Urinary bladder (tissue), 4 donors: ENCODE results near the gene GJA1. TPM values are rescaled to one million over a fixed set of nuclear protein-coding genes. Genes with fewer than 3 reads are reported as not detected.
"Not testable (repeated sequence)": the region's sequence is repeated elsewhere in the genome, so short reads cannot be mapped to it uniquely, and the experiment has no call there.

Source experiments
- DNase-seq: peaks from one replicate; pipeline ENCODE4 v3.0.0-alpha.2; 2015; ENCODE audit errors: extremely low spot score
- H3K27ac ChIP-seq: one replicate; pipeline ENCODE4 v1.5.1; 2013; ENCODE audit warnings: low read depth, mild to moderate bottlenecking, moderate library complexity
- H3K36me3 ChIP-seq: one replicate; pipeline ENCODE4 v1.6.1; 2013; ENCODE audit warnings: mild to moderate bottlenecking, moderate library complexity; ENCODE audit not compliant: insufficient read depth
- H3K4me1 ChIP-seq: one replicate; pipeline ENCODE4 v1.6.1; 2013; ENCODE audit warnings: mild to moderate bottlenecking, moderate library complexity; ENCODE audit not compliant: insufficient read depth
- H3K4me3 ChIP-seq: one replicate; pipeline ENCODE4 v1.5.1; 2013; ENCODE audit warnings: low read depth, low read length
- WGBS: extraction: QIAGEN DNeasy Blood & Tissue Kit; methylation state at CpG from one replicate; pipeline ENCODE4 v1.1.7; 2013; 5-methylcytosine and 5-hydroxymethylcytosine counted together
- polyA plus RNA-seq: library from polyadenylated mRNA; stranded (reverse); fragments of 200-250 nt; gene quantifications from one replicate; pipeline ENCODE4 v1.2.3, GENCODE V29; 2013
- total RNA-seq: library from RNA; depleted of rRNA; stranded (reverse); fragments of >200 nt; gene quantifications from one replicate; pipeline ENCODE4 v1.2.3, GENCODE V29; 2014
- donor health status: healthy with polysubstance abuse.
- donor health status: healthy.

The GJA1 gene
- total and polyA plus RNA-seq, 2 donors = 117 to 160 TPM

GRCh38 chr6:121428872-121429756, 6.3 kb upstream of the GJA1 start:
- Histone ChIP-seq H3K27ac (no peak overlapping the region), H3K4me1 (no peaks in the 10 kb centered on the region), H3K4me3 (no peak overlapping the region), H3K36me3 (no peaks in the 10 kb centered on the region)
- 82% methylated on average over 15 of the region's 15 CpGs for WGBS
- no peak for DNase-seq

- H3K4me1 ChIP-seq = no peaks in the 10 kb centered on the region
- 65% methylated on average over 10 of the region's 10 CpGs for WGBS
- H3K4me3 ChIP-seq = no peak overlapping the region
- peak; percentile 68 for DNase-seq
- H3K27ac ChIP-seq = no peak overlapping the region
- H3K36me3 ChIP-seq = no peaks in the 10 kb centered on the region
Observed at GRCh38 chr6:121430514-121431460, 4.7 kb upstream of the GJA1 start.

DNA sequence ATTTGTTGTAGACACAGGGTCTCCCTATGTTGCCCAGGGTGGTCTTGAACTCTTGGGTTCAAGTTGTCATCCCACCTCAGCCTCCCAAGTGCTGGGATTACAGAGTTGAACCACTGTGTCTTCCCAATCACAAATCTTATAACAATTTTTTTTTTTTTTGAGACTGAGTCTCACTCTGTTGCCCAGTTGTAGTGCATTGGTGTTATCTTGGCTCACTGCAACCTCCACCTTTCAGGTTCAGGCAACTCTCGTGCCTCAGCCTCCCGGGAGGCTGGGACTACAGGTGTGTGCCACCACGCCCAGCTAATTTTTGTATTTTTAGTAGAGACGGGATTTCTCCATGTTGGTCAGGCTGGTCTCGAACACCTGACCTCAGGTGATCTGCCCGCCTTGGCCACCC, 3.7 kb upstream of the GJA1 start:
- H3K27ac ChIP-seq, H3K4me3 ChIP-seq, H3K36me3 ChIP-seq, H3K4me1 ChIP-seq, DNase-seq: not testable (repeated sequence)
- 96% methylated on average over 6 of the region's 6 CpGs for WGBS

DNA sequence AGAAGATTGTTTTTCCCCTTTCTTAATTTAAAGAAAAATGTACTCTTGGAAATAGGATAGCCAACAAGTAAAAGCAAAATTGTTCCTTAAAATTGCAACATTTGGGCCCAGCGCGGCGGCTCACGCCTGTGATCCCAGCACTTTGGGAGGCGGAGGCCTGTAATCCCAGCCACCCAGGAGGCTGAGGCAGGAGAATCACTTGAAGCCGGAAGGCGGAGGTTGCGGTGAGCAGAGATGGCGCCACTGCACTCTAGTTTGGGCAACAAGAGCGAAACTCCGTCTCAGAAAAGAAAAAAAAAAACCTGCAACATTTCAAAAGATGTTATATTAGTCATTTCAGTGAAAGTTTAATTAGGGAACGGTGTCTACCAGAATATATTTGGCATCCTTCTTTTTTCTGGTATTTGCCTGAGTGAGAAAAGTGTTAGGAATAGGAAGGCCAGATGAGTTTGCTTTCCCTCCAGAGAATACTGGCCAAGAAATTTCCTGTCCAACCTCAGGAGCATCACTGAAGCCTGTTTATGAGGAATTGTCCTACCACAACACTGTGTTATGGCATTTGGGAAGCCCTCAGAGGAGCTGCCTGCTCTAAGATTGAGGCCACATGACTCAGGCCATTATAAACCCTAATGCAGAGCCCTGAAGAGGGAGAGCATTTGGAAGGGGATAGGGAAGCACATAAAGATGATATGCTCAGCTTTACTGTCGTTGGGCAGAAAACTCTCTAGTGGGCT, 1.2 kb upstream of the GJA1 start:
- 91% methylated on average over 13 of the region's 13 CpGs for WGBS
- Histone ChIP-seq H3K4me3 (no peak overlapping the region), H3K27ac (no peak overlapping the region), H3K36me3 (no peaks in the 10 kb centered on the region), H3K4me1 (no peaks in the 10 kb centered on the region)
- DNase-seq = no peak

DNA sequence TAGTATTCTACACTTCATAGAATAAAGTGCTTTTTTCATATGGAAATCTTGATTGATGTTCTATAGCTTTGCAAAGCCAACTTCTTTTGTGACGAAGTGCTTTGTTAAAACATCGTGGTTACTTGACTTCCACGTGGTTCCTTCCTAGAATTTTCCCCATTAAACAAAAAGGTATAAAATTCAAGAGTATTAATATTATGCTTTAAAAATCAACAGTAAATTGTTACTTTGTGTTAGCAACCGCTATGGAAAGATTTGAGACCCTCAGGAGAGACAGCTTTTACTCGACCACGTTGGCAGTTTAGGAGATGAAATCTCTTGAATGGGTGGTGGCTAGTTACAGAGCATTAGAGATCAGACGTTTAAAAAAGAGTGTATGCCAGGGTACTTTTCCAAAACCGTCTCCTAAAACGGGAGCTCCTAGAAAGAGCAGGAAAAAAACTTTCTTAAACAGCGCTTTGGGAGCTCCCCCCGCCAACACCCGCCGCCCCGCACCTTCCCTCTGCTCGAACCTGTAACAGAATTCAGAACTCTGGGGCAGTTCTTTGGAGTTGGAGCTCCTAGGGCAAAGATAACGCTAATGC, 920 bp downstream of the GJA1 start:
- 2% methylated on average over 16 of the region's 16 CpGs for WGBS
- peak overlapping the region; percentile 72 for H3K27ac ChIP-seq
- no peaks in the 10 kb centered on the region for H3K36me3 ChIP-seq
- DNase-seq = no peak
- H3K4me1 ChIP-seq = no peaks in the 10 kb centered on the region
- H3K4me3 ChIP-seq = peak overlapping the region; percentile 86

DNA sequence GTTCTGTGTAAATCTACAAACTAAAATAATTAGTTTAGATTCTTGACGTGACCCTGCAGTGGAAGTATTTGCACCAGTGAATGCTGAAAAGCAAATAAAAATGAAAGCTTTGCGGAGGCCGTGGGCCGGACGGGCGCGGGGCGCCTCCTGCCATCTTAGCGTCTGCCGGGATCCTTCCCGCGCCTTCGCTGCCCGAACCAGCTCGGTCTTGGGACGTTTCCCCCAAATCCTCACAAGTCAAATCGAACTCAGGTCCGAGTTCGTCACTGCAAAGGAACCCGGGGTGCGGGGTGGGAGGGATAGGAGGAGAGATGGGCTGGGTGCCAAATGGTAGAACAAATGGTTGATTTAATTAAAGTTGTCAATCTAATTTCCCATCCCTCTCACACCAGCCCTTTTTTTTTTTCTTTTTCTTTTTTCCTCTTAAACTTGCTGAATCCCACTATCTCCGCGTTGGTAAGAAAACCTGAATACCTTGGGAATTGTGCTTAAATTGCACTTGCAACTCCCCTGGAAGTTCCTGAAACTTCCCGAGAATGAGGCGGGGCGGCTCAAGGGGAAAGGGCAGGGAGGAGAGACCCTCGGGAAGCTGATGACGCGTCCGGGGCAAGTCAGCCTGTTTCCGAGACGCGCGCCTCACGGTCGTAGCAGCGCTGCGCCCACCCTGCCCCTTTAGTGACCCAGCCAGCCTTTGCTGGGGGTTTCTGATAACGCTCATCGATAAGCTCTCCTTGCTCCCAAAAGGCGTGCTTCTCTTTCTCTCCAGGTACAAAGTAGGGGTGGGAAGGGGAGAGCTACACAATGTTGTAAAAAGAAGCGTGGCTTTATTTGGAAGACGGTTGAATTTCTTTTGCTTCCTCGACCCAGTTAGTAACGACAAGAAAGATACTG, 1.8 kb downstream of the GJA1 start:
- Histone ChIP-seq H3K4me1 (no peaks in the 10 kb centered on the region), H3K4me3 (peak overlapping the region; percentile 86), H3K27ac (peak overlapping the region; percentile 92), H3K36me3 (no peaks in the 10 kb centered on the region)
- peak; percentile 46 for DNase-seq
- under 1% methylated on average over 45 of the region's 45 CpGs for WGBS

DNA sequence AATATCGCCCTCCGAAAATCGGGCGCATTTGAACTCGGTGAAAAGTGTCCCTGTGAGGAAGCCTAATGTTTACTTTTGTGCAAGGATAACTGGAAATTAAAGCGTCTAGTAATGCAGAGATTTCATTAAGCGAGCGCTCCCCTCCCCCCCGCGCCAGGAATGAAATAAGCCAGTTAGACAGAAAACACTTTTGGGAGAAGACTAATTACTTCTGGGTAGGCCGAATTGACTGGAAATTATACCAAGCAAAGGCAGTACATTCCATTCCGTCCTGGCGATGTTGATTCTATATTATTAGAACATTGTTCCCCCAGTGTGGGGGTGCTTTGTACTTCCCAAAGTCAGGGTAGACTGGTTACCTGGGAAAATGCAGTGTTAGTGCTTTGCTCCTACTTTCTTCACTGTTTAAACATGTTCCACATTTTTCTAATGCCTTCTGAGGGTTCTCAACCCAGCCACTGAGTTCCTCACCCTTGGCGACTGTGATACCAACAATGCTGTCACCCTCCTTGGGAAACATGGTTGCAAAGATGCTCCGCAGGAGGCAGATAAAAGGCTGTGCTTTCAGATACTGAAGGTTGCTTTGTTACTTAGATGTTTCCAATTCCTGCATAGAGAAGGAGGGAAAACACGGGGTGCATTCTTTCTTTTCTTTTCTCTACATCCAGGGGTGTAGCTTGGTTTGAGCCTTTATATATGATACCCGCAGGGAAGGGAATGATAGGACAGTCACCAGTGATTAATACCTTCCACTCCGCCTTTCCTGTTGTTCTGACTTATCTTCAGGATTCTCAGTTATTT, 2.6 kb downstream of the GJA1 start:
- Histone ChIP-seq H3K4me3 (peak overlapping the region; percentile 86), H3K4me1 (no peaks in the 10 kb centered on the region), H3K36me3 (no peaks in the 10 kb centered on the region), H3K27ac (peak overlapping the region; percentile 92)
- DNase-seq = peak; percentile 17
- 9% methylated on average over 18 of the region's 18 CpGs for WGBS

GRCh38 chr6:121438869-121439268, 3.4 kb downstream of the GJA1 start:
- Histone ChIP-seq H3K36me3 (no peaks in the 10 kb centered on the region), H3K4me1 (no peaks in the 10 kb centered on the region), H3K4me3 (peak overlapping the region; percentile 33), H3K27ac (no peak overlapping the region)
- 73% methylated on average over 3 of the region's 3 CpGs for WGBS
- DNase-seq = no peak

DNA sequence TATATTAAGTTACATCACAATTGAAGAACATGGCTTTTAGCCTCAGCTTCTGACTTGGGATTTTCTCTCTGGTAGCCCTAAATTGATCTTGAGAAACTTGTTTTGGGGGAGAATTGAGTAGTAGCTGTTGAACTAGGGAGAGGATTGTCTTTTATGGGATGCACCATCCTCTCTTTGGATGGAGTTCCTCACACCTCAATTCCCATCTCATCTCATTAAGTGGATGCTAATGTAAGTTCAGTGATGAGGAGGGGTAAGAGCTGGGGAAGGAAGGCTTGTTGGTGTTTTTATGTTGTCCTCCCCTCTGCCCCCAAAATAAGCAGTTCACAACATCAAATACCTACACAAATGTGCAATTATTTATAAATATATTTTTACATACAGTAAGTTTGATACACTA, 4.0 kb downstream of the GJA1 start:
- no peaks in the 10 kb centered on the region for H3K4me1 ChIP-seq
- DNase-seq = no peak
- no peak overlapping the region for H3K27ac ChIP-seq
- peak overlapping the region; percentile 33 for H3K4me3 ChIP-seq
- no peaks in the 10 kb centered on the region for H3K36me3 ChIP-seq

DNA sequence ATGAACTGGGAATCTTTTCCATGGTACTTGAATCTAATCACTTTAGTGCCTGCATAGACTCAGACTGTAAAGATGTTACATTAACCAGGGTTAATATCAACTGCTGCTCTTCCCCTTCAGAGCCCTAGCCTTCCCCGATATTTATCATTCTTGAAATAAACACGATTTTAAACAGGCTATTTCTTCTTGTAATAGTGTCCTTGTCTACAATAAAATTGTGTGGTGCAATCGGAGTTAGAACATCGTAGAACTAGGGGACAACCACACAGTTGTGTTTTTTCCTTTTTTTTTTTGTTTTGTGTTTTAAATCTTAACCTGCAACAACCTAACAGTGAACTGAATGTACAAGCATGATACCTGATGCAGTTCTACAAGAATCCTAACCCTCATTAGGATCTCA, 4.5 kb downstream of the GJA1 start:
- 16% methylated on average over 4 of the region's 4 CpGs for WGBS
- DNase-seq = no peak
- H3K4me1 ChIP-seq = no peaks in the 10 kb centered on the region

DNA sequence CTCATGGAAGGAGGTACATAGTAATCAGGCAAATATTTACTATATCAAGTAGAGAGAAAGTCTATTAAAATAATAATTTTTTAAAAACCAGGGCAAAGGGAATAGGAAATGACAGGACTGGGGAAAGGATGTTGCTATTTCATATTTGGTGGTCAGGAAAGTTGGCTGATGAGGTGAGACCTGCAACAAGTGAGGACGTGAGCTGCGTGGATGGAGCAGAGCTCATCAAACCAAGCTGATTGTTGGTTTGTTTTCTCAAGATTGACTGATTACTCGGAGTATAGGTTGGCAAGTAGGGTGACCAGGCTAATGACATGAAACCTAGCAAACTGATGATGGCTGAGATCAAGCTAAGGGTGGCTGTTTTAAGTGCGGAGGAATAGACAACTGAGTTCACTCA, 6.0 kb downstream of the GJA1 start:
- Histone ChIP-seq H3K4me1 (no peaks in the 10 kb centered on the region), H3K36me3 (peaks cover 1% of the 10 kb centered on the region), H3K27ac (no peak overlapping the region), H3K4me3 (peak overlapping the region; percentile 14)
- no peak for DNase-seq
- WGBS = 71% methylated on average over 4 of the region's 4 CpGs

More for the DNA sequence above, 4.5 kb downstream of the GJA1 start:
- Histone ChIP-seq H3K27ac (no peak overlapping the region), H3K4me3 (peak overlapping the region; percentile 33), H3K36me3 (peaks cover 1% of the 10 kb centered on the region)

- peaks cover 1% of the 10 kb centered on the region for H3K36me3 ChIP-seq
- 63% methylated on average over 2 of the region's 2 CpGs for WGBS
- no peak overlapping the region for H3K27ac ChIP-seq
- no peaks in the 10 kb centered on the region for H3K4me1 ChIP-seq
- H3K4me3 ChIP-seq = peak overlapping the region; percentile 17
- DNase-seq = no peak
Observed at GRCh38 chr6:121442576-121442975, 7.1 kb downstream of the GJA1 start.
